SU-DHL-6 (cell line): Measurements from ENCODE around the gene NSRP1.

Experiments used
- EZH2phosphoT487 ChIP-seq: fragments of 200-600 bp; sonication (generic), shearing (Covaris generic); conservative IDR thresholded peaks from 2 replicates; pipeline ENCODE4 v1.6.1; 2018; ENCODE audit warnings: mild to moderate bottlenecking, antibody characterized with exemption, low read length, moderate library complexity, mixed read lengths
- TF ChIP-seq, protein P1 (sequence below): fragments of 200-600 bp; sonication (generic); IDR thresholded peaks from one replicate; pipeline ENCODE4 v1.5.1; 2017; ENCODE audit warnings: antibody characterized with exemption, mild to moderate bottlenecking, low read length, moderate library complexity; ENCODE audit not compliant: insufficient read depth, poor library complexity, severe bottlenecking

DNA sequence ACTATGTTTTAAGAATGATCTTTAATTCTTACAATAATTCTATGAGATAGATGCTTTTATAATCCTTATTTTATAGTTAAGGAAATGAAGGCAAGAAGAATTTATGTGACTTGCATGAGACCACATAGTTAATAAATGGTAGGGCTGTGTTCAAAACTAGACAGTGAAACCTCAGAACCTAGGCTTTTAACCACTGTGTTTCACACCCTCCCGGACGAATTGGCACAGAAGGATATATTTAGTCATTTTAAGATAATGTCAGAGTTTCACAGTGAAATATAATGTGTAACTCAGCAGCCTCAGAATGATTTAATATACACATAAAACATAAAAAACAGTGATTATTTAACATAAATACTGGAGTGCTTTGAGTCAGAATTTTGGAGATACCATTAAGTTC lies 57.0 kb downstream of the NSRP1 start:
- TF ChIP-seq, protein P1, sequence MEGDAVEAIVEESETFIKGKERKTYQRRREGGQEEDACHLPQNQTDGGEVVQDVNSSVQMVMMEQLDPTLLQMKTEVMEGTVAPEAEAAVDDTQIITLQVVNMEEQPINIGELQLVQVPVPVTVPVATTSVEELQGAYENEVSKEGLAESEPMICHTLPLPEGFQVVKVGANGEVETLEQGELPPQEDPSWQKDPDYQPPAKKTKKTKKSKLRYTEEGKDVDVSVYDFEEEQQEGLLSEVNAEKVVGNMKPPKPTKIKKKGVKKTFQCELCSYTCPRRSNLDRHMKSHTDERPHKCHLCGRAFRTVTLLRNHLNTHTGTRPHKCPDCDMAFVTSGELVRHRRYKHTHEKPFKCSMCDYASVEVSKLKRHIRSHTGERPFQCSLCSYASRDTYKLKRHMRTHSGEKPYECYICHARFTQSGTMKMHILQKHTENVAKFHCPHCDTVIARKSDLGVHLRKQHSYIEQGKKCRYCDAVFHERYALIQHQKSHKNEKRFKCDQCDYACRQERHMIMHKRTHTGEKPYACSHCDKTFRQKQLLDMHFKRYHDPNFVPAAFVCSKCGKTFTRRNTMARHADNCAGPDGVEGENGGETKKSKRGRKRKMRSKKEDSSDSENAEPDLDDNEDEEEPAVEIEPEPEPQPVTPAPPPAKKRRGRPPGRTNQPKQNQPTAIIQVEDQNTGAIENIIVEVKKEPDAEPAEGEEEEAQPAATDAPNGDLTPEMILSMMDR: no peak
- no peak for TF ChIP-seq EZH2phosphoT487
